ENCODE results near the gene OR10A6.
A peak's percentile ranks its signal among the peaks of the same experiment; 100 is the strongest.

OR10A6 gene

GRCh38 chr11:7900686-7901085 is 30.4 kb downstream of the OR10A6 start:
- Histone ChIP-seq H3K4me3 (ENCODE audit: low read length in 2 of 2) (no peak overlapping the region), H3K27ac (ENCODE audit: low read depth in 2 of 2, low read length in 2 of 2) (no peak overlapping the region), H3K27me3 (ENCODE audit: control insufficient read depth in 2 of 2, insufficient read depth in 2 of 2, low read length in 2 of 2) (no peaks in the 10 kb centered on the region), H3K9ac (ENCODE audit: low read depth in 1 of 2, low read length in 2 of 2) (no peak overlapping the region), H3K36me3 (ENCODE audit: control insufficient read depth in 2 of 2, insufficient read depth in 2 of 2, low read length in 2 of 2) (no peaks in the 10 kb centered on the region), H3K4me1 (ENCODE audit: control insufficient read depth in 2 of 2, insufficient read depth in 2 of 2, low read length in 2 of 2) (peaks cover 6 to 12% of the 10 kb centered on the region in 2 donors), H3K9me3 (ENCODE audit: control insufficient read depth in 2 of 2, low read length in 2 of 2) (no peaks in the 10 kb centered on the region)

GRCh38 chr11:7899418-7899817 is 31.6 kb downstream of the OR10A6 start:
- Histone ChIP-seq H3K4me3 (ENCODE audit: low read length in 2 of 2) (no peak overlapping the region), H3K9me3 (ENCODE audit: control insufficient read depth in 2 of 2, low read length in 2 of 2) (no peaks in the 10 kb centered on the region), H3K36me3 (ENCODE audit: control insufficient read depth in 2 of 2, insufficient read depth in 2 of 2, low read length in 2 of 2) (no peaks in the 10 kb centered on the region), H3K9ac (ENCODE audit: low read depth in 1 of 2, low read length in 2 of 2) (no peak overlapping the region), H3K27me3 (ENCODE audit: control insufficient read depth in 2 of 2, insufficient read depth in 2 of 2, low read length in 2 of 2) (no peaks in the 10 kb centered on the region), H3K27ac (ENCODE audit: low read depth in 2 of 2, low read length in 2 of 2) (no peak overlapping the region), H3K4me1 (ENCODE audit: control insufficient read depth in 2 of 2, insufficient read depth in 2 of 2, low read length in 2 of 2) (peaks cover 6 to 13% of the 10 kb centered on the region in 2 donors)

GRCh38 chr11:7898666-7899283 is 32.3 kb downstream of the OR10A6 start:
- Histone ChIP-seq H3K4me1 (ENCODE audit: control insufficient read depth in 2 of 2, insufficient read depth in 2 of 2, low read length in 2 of 2) (peaks cover 6 to 12% of the 10 kb centered on the region in 2 donors), H3K9ac (ENCODE audit: low read depth in 1 of 2, low read length in 2 of 2) (no peak overlapping the region), H3K36me3 (ENCODE audit: control insufficient read depth in 2 of 2, insufficient read depth in 2 of 2, low read length in 2 of 2) (no peaks in the 10 kb centered on the region), H3K4me3 (ENCODE audit: low read length in 2 of 2) (no peak overlapping the region), H3K27ac (ENCODE audit: low read depth in 2 of 2, low read length in 2 of 2) (no peak overlapping the region), H3K27me3 (ENCODE audit: control insufficient read depth in 2 of 2, insufficient read depth in 2 of 2, low read length in 2 of 2) (no peaks in the 10 kb centered on the region), H3K9me3 (ENCODE audit: control insufficient read depth in 2 of 2, low read length in 2 of 2) (no peaks in the 10 kb centered on the region)

- H3K27me3 ChIP-seq (ENCODE audit: control insufficient read depth in 2 of 2, insufficient read depth in 2 of 2, low read length in 2 of 2) = no peaks in the 10 kb centered on the region
- H3K9ac ChIP-seq (ENCODE audit: low read depth in 1 of 2, low read length in 2 of 2) = no peak overlapping the region
- H3K27ac ChIP-seq (ENCODE audit: low read depth in 2 of 2, low read length in 2 of 2) = no peak overlapping the region
- no peak overlapping the region for H3K4me3 ChIP-seq (ENCODE audit: low read length in 2 of 2)
- no peaks in the 10 kb centered on the region for H3K36me3 ChIP-seq (ENCODE audit: control insufficient read depth in 2 of 2, insufficient read depth in 2 of 2, low read length in 2 of 2)
- peaks cover 14 to 17% of the 10 kb centered on the region in 2 donors for H3K4me1 ChIP-seq (ENCODE audit: control insufficient read depth in 2 of 2, insufficient read depth in 2 of 2, low read length in 2 of 2)
- H3K9me3 ChIP-seq (ENCODE audit: control insufficient read depth in 2 of 2, low read length in 2 of 2) = no peaks in the 10 kb centered on the region
These were observed 34.9 kb downstream of the OR10A6 start for GRCh38 chr11:7896009-7896785.

- no peaks in the 10 kb centered on the region for H3K36me3 ChIP-seq (ENCODE audit: control insufficient read depth in 2 of 2, insufficient read depth in 2 of 2, low read length in 2 of 2)
- H3K9me3 ChIP-seq (ENCODE audit: control insufficient read depth in 2 of 2, low read length in 2 of 2) = no peaks in the 10 kb centered on the region
- H3K4me3 ChIP-seq (ENCODE audit: low read length in 2 of 2) = peak overlapping the region in 1 of 2 donors; percentile 16
- peak overlapping the region; percentile 54 to 69 for H3K27ac ChIP-seq (ENCODE audit: low read depth in 2 of 2, low read length in 2 of 2)
- H3K4me1 ChIP-seq (ENCODE audit: control insufficient read depth in 2 of 2, insufficient read depth in 2 of 2, low read length in 2 of 2) = peaks cover 9 to 13% of the 10 kb centered on the region in 2 donors
- H3K9ac ChIP-seq (ENCODE audit: low read depth in 1 of 2, low read length in 2 of 2) = no peak overlapping the region
- peaks cover 0 to 3% of the 10 kb centered on the region in 2 donors for H3K27me3 ChIP-seq (ENCODE audit: control insufficient read depth in 2 of 2, insufficient read depth in 2 of 2, low read length in 2 of 2)
These were observed 36.8 kb downstream of the OR10A6 start for GRCh38 chr11:7894251-7894650.

- H3K9ac ChIP-seq (ENCODE audit: low read depth in 1 of 2, low read length in 2 of 2) = peak overlapping the region in 1 of 2 donors; percentile 20
- peak overlapping the region; percentile 61 to 75 for H3K27ac ChIP-seq (ENCODE audit: low read depth in 2 of 2, low read length in 2 of 2)
- H3K27me3 ChIP-seq (ENCODE audit: control insufficient read depth in 2 of 2, insufficient read depth in 2 of 2, low read length in 2 of 2) = peaks cover 0 to 3% of the 10 kb centered on the region in 2 donors
- peak overlapping the region in 1 of 2 donors; percentile 16 for H3K4me3 ChIP-seq (ENCODE audit: low read length in 2 of 2)
- H3K9me3 ChIP-seq (ENCODE audit: control insufficient read depth in 2 of 2, low read length in 2 of 2) = no peaks in the 10 kb centered on the region
- peaks cover 9 to 13% of the 10 kb centered on the region in 2 donors for H3K4me1 ChIP-seq (ENCODE audit: control insufficient read depth in 2 of 2, insufficient read depth in 2 of 2, low read length in 2 of 2)
- no peaks in the 10 kb centered on the region for H3K36me3 ChIP-seq (ENCODE audit: control insufficient read depth in 2 of 2, insufficient read depth in 2 of 2, low read length in 2 of 2)
These were observed 37.3 kb downstream of the OR10A6 start for GRCh38 chr11:7893796-7894195.

GRCh38 chr11:7892840-7893254 is 38.2 kb downstream of the OR10A6 start:
- peaks cover 0 to 3% of the 10 kb centered on the region in 2 donors for H3K27me3 ChIP-seq (ENCODE audit: control insufficient read depth in 2 of 2, insufficient read depth in 2 of 2, low read length in 2 of 2)
- peak overlapping the region in 1 of 2 donors; percentile 35 for H3K9ac ChIP-seq (ENCODE audit: low read depth in 1 of 2, low read length in 2 of 2)
- no peaks in the 10 kb centered on the region for H3K9me3 ChIP-seq (ENCODE audit: control insufficient read depth in 2 of 2, low read length in 2 of 2)
- H3K4me1 ChIP-seq (ENCODE audit: control insufficient read depth in 2 of 2, insufficient read depth in 2 of 2, low read length in 2 of 2) = peaks cover 9 to 13% of the 10 kb centered on the region in 2 donors
- H3K36me3 ChIP-seq (ENCODE audit: control insufficient read depth in 2 of 2, insufficient read depth in 2 of 2, low read length in 2 of 2) = no peaks in the 10 kb centered on the region
- H3K27ac ChIP-seq (ENCODE audit: low read depth in 2 of 2, low read length in 2 of 2) = peak overlapping the region; percentile 61 to 75
- peak overlapping the region in 1 of 2 donors; percentile 16 for H3K4me3 ChIP-seq (ENCODE audit: low read length in 2 of 2)

- Histone ChIP-seq H3K27ac (ENCODE audit: low read depth in 2 of 2, low read length in 2 of 2) (no peak overlapping the region), H3K9me3 (ENCODE audit: control insufficient read depth in 2 of 2, low read length in 2 of 2) (no peaks in the 10 kb centered on the region)
These were observed 38.9 kb downstream of the OR10A6 start for GRCh38 chr11:7892059-7892699.

GRCh38 chr11:7890417-7891172 is 40.5 kb downstream of the OR10A6 start:
- no peak overlapping the region for H3K4me3 ChIP-seq (ENCODE audit: low read length in 2 of 2)
- peaks cover 9 to 13% of the 10 kb centered on the region in 2 donors for H3K4me1 ChIP-seq (ENCODE audit: control insufficient read depth in 2 of 2, insufficient read depth in 2 of 2, low read length in 2 of 2)
- H3K27me3 ChIP-seq (ENCODE audit: control insufficient read depth in 2 of 2, insufficient read depth in 2 of 2, low read length in 2 of 2) = peaks cover 0 to 3% of the 10 kb centered on the region in 2 donors
- H3K36me3 ChIP-seq (ENCODE audit: control insufficient read depth in 2 of 2, insufficient read depth in 2 of 2, low read length in 2 of 2) = no peaks in the 10 kb centered on the region
- H3K9ac ChIP-seq (ENCODE audit: low read depth in 1 of 2, low read length in 2 of 2) = no peak overlapping the region
- no peaks in the 10 kb centered on the region for H3K9me3 ChIP-seq (ENCODE audit: control insufficient read depth in 2 of 2, low read length in 2 of 2)
- no peak overlapping the region for H3K27ac ChIP-seq (ENCODE audit: low read depth in 2 of 2, low read length in 2 of 2)

More at GRCh38 chr11:7892059-7892699, 38.9 kb downstream of the OR10A6 start:
- no peak overlapping the region for H3K4me3 ChIP-seq (ENCODE audit: low read length in 2 of 2)
- no peaks in the 10 kb centered on the region for H3K36me3 ChIP-seq (ENCODE audit: control insufficient read depth in 2 of 2, insufficient read depth in 2 of 2, low read length in 2 of 2)
- H3K4me1 ChIP-seq (ENCODE audit: control insufficient read depth in 2 of 2, insufficient read depth in 2 of 2, low read length in 2 of 2) = peaks cover 9 to 13% of the 10 kb centered on the region in 2 donors
- no peak overlapping the region for H3K9ac ChIP-seq (ENCODE audit: low read depth in 1 of 2, low read length in 2 of 2)
- peaks cover 0 to 3% of the 10 kb centered on the region in 2 donors for H3K27me3 ChIP-seq (ENCODE audit: control insufficient read depth in 2 of 2, insufficient read depth in 2 of 2, low read length in 2 of 2)

All from mucosa of rectum (tissue), 2 donors.